HCT116 (cell line): Measurements from ENCODE around the gene CRMP1. TPM values are rescaled to one million over a fixed set of nuclear protein-coding genes. Genes with fewer than 3 reads are reported as not detected.

Experiments
- ATAC-seq: fragments of 200-7000 bp; cut with Tn5 transposase; 2 replicates; pipeline ENCODE4 v1.9.1; 2020; ENCODE audit warnings: mild to moderate bottlenecking, moderate library complexity
- BruUV-seq: library from RNA; stranded (reverse); fragments of 400-500 nt; replicated peaks from 2 replicates; lab custom pipeline; 2021; lab: Mats Ljungman, UMichigan
- CTCF ChIA-PET: fragments of 300-600 bp; sonication (Branson Sonifier 250); formaldehyde crosslinking; loops from one replicate; lab custom pipeline; 2021; ENCODE audit warnings: antibody characterized with exemption; lab: Charles Lee
- POLR2A ChIA-PET: fragments of 300-600, 350-600 bp; sonication (Branson Sonifier 250); formaldehyde crosslinking; loops from one replicate; lab custom pipeline; 2021; ENCODE audit warnings: antibody characterized with exemption; lab: Charles Lee
- RAD21 ChIA-PET, 2 experiments: fragments of 300-600 bp; sonication (Branson Sonifier 250); formaldehyde crosslinking; loops; one replicate each; lab custom pipeline; 2023; ENCODE audit warnings: low total read pairs in 2 of 2; ENCODE audit not compliant: uncharacterized antibody in 2 of 2, unreplicated experiment in 2 of 2, low non-redundant PET in 1 of 2; lab: Charles Lee
- DNase-seq: peaks from one replicate; pipeline ENCODE4 v3.0.0-alpha.2; 2010; ENCODE audit warnings: low read depth, low spot score
- H2AFZ ChIP-seq: fragments of 200-600 bp; shearing (Covaris generic), sonication (generic); 2 replicates; pipeline ENCODE4 v1.6.1; 2017; ENCODE audit warnings: low read depth, mixed run types, mixed read lengths, antibody characterized with exemption, low read length; ENCODE audit not compliant: poor library complexity, severe bottlenecking
- H3K27ac ChIP-seq: 2 replicates; pipeline ENCODE4 v1.5.1; 2012; ENCODE audit warnings: low read depth, low read length
- H3K27me3 ChIP-seq: fragments of 200-600 bp; sonication (generic); 2 replicates; pipeline ENCODE4 v1.6.1; 2016; ENCODE audit warnings: mixed run types, low read length, mixed read lengths; ENCODE audit not compliant: insufficient read depth
- H3K36me3 ChIP-seq, 2 experiments: fragments of 200-500 bp in 1 of 2; fragments of 200-600 bp in 1 of 2; sonication (Bioruptor generic) in 1 of 2; sonication (generic) in 1 of 2; 2 replicates each; pipeline versions ENCODE4 v1.5.1 to v1.6.1; 2014 to 2016; ENCODE audit warnings: low read length in 2 of 2, inconsistent platforms in 1 of 2, mixed read lengths in 1 of 2, mixed run types in 1 of 2; ENCODE audit not compliant: insufficient read depth in 2 of 2, control insufficient read depth in 1 of 2
- H3K4me1 ChIP-seq, 2 experiments: fragments of 200-600 bp in 1 of 2; sonication (generic) in 1 of 2; 2 replicates each; pipeline versions ENCODE4 v1.5.1 to v1.6.1; 2012 to 2017; ENCODE audit warnings: low read length in 2 of 2, inconsistent platforms in 1 of 2, mild to moderate bottlenecking in 1 of 2, mixed read lengths in 1 of 2, mixed run types in 1 of 2, moderate library complexity in 1 of 2; ENCODE audit not compliant: insufficient read depth in 2 of 2, control insufficient read depth in 1 of 2
- H3K4me2 ChIP-seq: fragments of 200-600 bp; sonication (generic); 2 replicates; pipeline ENCODE4 v1.6.1; 2017; ENCODE audit warnings: mixed run types, low read length, mixed read lengths
- H3K4me3 ChIP-seq, 2 experiments: fragments of 200-600 bp in 1 of 2; sonication (generic) in 1 of 2; replicated peaks in 1 of 2; 2 replicates each; pipeline ENCODE4 v1.5.1; 2011 to 2016; ENCODE audit warnings: low read length in 2 of 2, control low read depth in 1 of 2, low read depth in 1 of 2, mild to moderate bottlenecking in 1 of 2, mixed read lengths in 1 of 2, mixed run types in 1 of 2
- H3K79me2 ChIP-seq: fragments of 200-600 bp; sonication (generic); 2 replicates; pipeline ENCODE4 v1.6.1; 2017; ENCODE audit warnings: mild to moderate bottlenecking, mixed run types, low read length, moderate library complexity, mixed read lengths; ENCODE audit not compliant: insufficient read depth
- H3K9ac ChIP-seq: fragments of 200-600 bp; sonication (generic); 2 replicates; pipeline ENCODE4 v1.6.1; 2016; ENCODE audit warnings: low read length, mixed read lengths
- H3K9me2 ChIP-seq: fragments of 200-600 bp; sonication (generic), shearing (Covaris generic); 2 replicates; pipeline ENCODE4 v1.6.1; 2017; ENCODE audit warnings: mixed run types, mild to moderate bottlenecking, moderate library complexity; ENCODE audit not compliant: insufficient read depth
- H3K9me3 ChIP-seq, 2 experiments: fragments of 200-500 bp in 1 of 2; fragments of 200-600 bp in 1 of 2; sonication (Bioruptor generic) in 1 of 2; sonication (generic) in 1 of 2; 2 replicates each; pipeline ENCODE4 v1.6.1; 2014 to 2017; ENCODE audit warnings: low read length in 2 of 2, mixed read lengths in 2 of 2, inconsistent platforms in 1 of 2, low read depth in 1 of 2, mild to moderate bottlenecking in 1 of 2, mixed run types in 1 of 2, moderate library complexity in 1 of 2; ENCODE audit not compliant: control insufficient read depth in 1 of 2, insufficient read depth in 1 of 2
- H4K20me1 ChIP-seq: fragments of 200-600 bp; sonication (generic), shearing (Covaris generic); 2 replicates; pipeline ENCODE4 v1.6.1; 2017; ENCODE audit warnings: mixed run types, mild to moderate bottlenecking, moderate library complexity; ENCODE audit not compliant: insufficient read depth
- ATF3 ChIP-seq: IDR thresholded peaks from 2 replicates; pipeline ENCODE4 v1.6.1; 2012
- CBX3 ChIP-seq: IDR thresholded peaks from 2 replicates; pipeline ENCODE4 v1.6.1; 2012; ENCODE audit warnings: low read depth
- CEBPB ChIP-seq: IDR thresholded peaks from 2 replicates; pipeline ENCODE4 v1.6.1; 2012; ENCODE audit warnings: low read depth
- CTCF ChIP-seq, 3 experiments: fragments of 200-600 bp in 1 of 3; sonication (generic) in 1 of 3; IDR thresholded peaks in 2 of 3; conservative IDR thresholded peaks in 1 of 3; 2 replicates each; pipeline ENCODE4 v1.5.1; 2012 to 2017; ENCODE audit warnings: low read depth in 2 of 3, low read length in 2 of 3, antibody characterized with exemption in 1 of 3, borderline replicate concordance in 1 of 3, control low read depth in 1 of 3, mild to moderate bottlenecking in 1 of 3, mixed read lengths in 1 of 3, mixed run types in 1 of 3, moderate library complexity in 1 of 3; ENCODE audit not compliant: insufficient read depth in 1 of 3
- EGR1 ChIP-seq: IDR thresholded peaks from 2 replicates; pipeline ENCODE4 v1.6.1; 2012; ENCODE audit warnings: low read depth
- ELF1 ChIP-seq: IDR thresholded peaks from 2 replicates; pipeline ENCODE4 v1.6.1; 2012; ENCODE audit warnings: low read depth, borderline replicate concordance
- EZH2 ChIP-seq: fragments of 200-600 bp; sonication (generic); IDR thresholded peaks from 2 replicates; pipeline ENCODE4 v1.6.1; 2017; ENCODE audit warnings: antibody characterized with exemption, mixed run types
- FOSL1 ChIP-seq: IDR thresholded peaks from 2 replicates; pipeline ENCODE4 v1.6.1; 2012; ENCODE audit warnings: low read depth
- JUND ChIP-seq: IDR thresholded peaks from 2 replicates; pipeline ENCODE4 v1.6.1; 2012
- POLR2A ChIP-seq: IDR thresholded peaks from 2 replicates; pipeline ENCODE4 v1.7.0; 2011; ENCODE audit warnings: borderline replicate concordance; ENCODE audit not compliant: insufficient read depth, insufficient read length; ENCODE audit errors: extremely low read depth
- POLR2AphosphoS5 ChIP-seq: IDR thresholded peaks from 2 replicates; pipeline ENCODE4 v1.6.1; 2011; ENCODE audit warnings: mild to moderate bottlenecking, low read depth, low read length, moderate library complexity
- REST ChIP-seq: IDR thresholded peaks from 2 replicates; pipeline ENCODE4 v1.6.1; 2012; ENCODE audit warnings: low read depth
- SIN3A ChIP-seq: IDR thresholded peaks from 2 replicates; pipeline ENCODE4 v1.6.1; 2012; ENCODE audit warnings: low read depth
- SP1 ChIP-seq: IDR thresholded peaks from 2 replicates; pipeline ENCODE4 v1.6.1; 2012; ENCODE audit warnings: low read depth
- TCF7L2 ChIP-seq: IDR thresholded peaks from 2 replicates; pipeline ENCODE4 v1.7.0; 2011; ENCODE audit warnings: borderline replicate concordance, inconsistent platforms; ENCODE audit not compliant: insufficient read depth, insufficient read length; ENCODE audit errors: extremely low read depth
- ZBTB33 ChIP-seq: IDR thresholded peaks from 2 replicates; pipeline ENCODE4 v1.6.1; 2011; ENCODE audit warnings: mild to moderate bottlenecking, low read length, moderate library complexity; ENCODE audit not compliant: insufficient replicate concordance; ENCODE audit errors: extremely low read depth
- ZNF274 ChIP-seq: fragments of 200-500 bp; sonication (Bioruptor generic); IDR thresholded peaks from 2 replicates; pipeline ENCODE4 v1.6.1; 2014; ENCODE audit warnings: mild to moderate bottlenecking, low read depth, low read length, inconsistent platforms
- intact Hi-C: fragments of 100-400 bp; cut with micrococcal nuclease; formaldehyde crosslinking; loops from 2 replicates; pipeline ENCODE4 v1.10.0; 2022
- total RNA-seq: library from RNA; stranded (reverse); gene quantifications from one replicate; pipeline ENCODE4 v1.2.1, GENCODE V29; 2021; ENCODE audit not compliant: unreplicated experiment

CRMP1 gene
- total RNA-seq, 1 experiment from 2014 or later: not detected

- no TSS peak for BruUV-seq
Measured at GRCh38 chr4:5930876-5931275, 38.0 kb upstream of the CRMP1 start.

More at GRCh38 chr4:5930876-5931275, 38.0 kb upstream of the CRMP1 start:
- RAD21 ChIA-PET: no interaction called here
- intact Hi-C loops: no loop called here
- H3K4me2 ChIP-seq: no peak overlapping the region
- H3K27ac ChIP-seq: no peak overlapping the region
- DNase-seq: no peak
- no peak overlapping the region for H3K4me3 ChIP-seq
- no peak overlapping the region for H3K9ac ChIP-seq
- CTCF ChIA-PET: no interaction called here
- H3K27me3 ChIP-seq: peaks cover 77% of the 10 kb centered on the region
- no peaks in the 10 kb centered on the region for H3K9me3 ChIP-seq
- no peaks in the 10 kb centered on the region for H3K36me3 ChIP-seq
- POLR2A ChIA-PET: no interaction called here
- no peak overlapping the region for H2AFZ ChIP-seq
- H3K4me1 ChIP-seq: peaks cover 0 to 3% of the 10 kb centered on the region in 2 experiments; a peak in 1 of 4 replicates
- no peak for TF ChIP-seq CBX3
- TF ChIP-seq SP1: no peak
- TF ChIP-seq POLR2AphosphoS5: no peak
- no peak for TF ChIP-seq ZNF274
- no peak for TF ChIP-seq REST
- TF ChIP-seq SIN3A: no peak
- no peak for TF ChIP-seq CTCF (IDR thresholded peaks at IDR 0.05 in 2 of 3, conservative IDR thresholded peaks at IDR 0.05 in 1 of 3; ENCODE audit: borderline replicate concordance in 1 of 3, insufficient read depth in 1 of 3, low read depth in 2 of 3, low read length in 2 of 3)
- no peak for TF ChIP-seq ELF1
- TF ChIP-seq CEBPB: no peak
- no peak for TF ChIP-seq POLR2A
- TF ChIP-seq ATF3: no peak
- TF ChIP-seq EZH2: no peak
- TF ChIP-seq EGR1: no peak
- TF ChIP-seq TCF7L2: no peak
- no peak for TF ChIP-seq FOSL1
- no peak for TF ChIP-seq ZBTB33
- TF ChIP-seq JUND: no peak
- TF ChIP-seq, all 23 proteins: peak for 0
- no peak for ATAC-seq
- no peaks in the 10 kb centered on the region for H3K79me2 ChIP-seq
- H4K20me1 ChIP-seq: no peaks in the 10 kb centered on the region
- H3K9me2 ChIP-seq: no peaks in the 10 kb centered on the region
